ENCODE results near the gene HOXA11. TPM values are rescaled to one million over a fixed set of nuclear protein-coding genes. Genes with fewer than 3 reads are reported as not detected.

Gene HOXA11
- total RNA-seq, 1 experiment from 2014 or later, result not detected

DNA sequence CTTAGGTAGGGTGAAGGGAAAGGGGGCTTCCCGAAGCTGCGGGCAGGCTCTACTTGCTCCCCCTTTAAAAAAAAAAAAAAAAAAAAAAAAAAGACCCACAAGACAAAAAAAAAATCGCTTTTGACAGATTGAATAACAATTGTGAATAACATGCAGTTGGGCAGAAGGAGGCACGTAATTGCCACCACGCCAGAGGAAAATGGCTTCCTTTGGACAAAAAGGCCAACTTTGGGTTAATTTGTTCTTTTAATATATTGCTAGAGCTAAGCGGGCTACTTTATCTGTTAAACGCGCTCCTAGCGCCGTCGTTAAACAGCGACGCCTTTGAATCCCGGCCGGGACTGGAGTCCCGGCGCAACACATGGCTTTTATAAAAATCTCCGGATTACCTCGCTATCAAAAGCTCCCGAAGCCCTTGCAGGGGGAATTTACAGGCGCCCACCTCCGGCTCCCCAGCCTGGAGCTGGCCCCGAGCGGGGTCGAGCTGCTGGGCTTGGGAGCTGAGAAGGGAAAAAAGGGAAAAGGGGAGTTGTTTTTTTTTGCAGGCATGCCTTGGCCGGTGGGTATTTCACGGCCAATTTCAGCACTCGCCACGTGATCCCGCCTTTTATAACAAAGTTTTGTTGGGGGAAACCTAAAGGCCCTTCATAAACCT is 1.2 kb downstream of the HOXA11 start:
- H3K79me2 ChIP-seq (ENCODE audit: insufficient read depth, low read length), result no peaks in the 10 kb centered on the region
- no peaks in the 10 kb centered on the region for H3K4me1 ChIP-seq (ENCODE audit: insufficient read depth, low read length)
- no peak overlapping the region for H2AK5ac ChIP-seq (ENCODE audit: insufficient read length, low read length)
- no CpG with 5 or more reads among the region's 30 CpGs for WGBS (ENCODE audit: extremely low coverage, insufficient read length, low lambda C conversion rate)
- peaks cover 0 to 2% (median 0%) of the 10 kb centered on the region in 3 experiments; a peak in 4 of 7 replicates for H3K36me3 Mint-ChIP-seq (ENCODE audit: insufficient read depth in 1 of 3, low read depth in 3 of 3)
- H4K5ac ChIP-seq (ENCODE audit: insufficient read length, low read depth, low read length), result no peak overlapping the region
- H3K14ac ChIP-seq (ENCODE audit: insufficient read depth, low read length), result no peak overlapping the region
- H3K79me1 ChIP-seq (ENCODE audit: insufficient read depth, low read depth, low read length, poor library complexity, severe bottlenecking), result no peaks in the 10 kb centered on the region
- H3K23ac ChIP-seq (ENCODE audit: insufficient read length, low read depth, low read length), result no peak overlapping the region
- no peak overlapping the region for H4K91ac ChIP-seq (ENCODE audit: insufficient read length, low read depth, low read length)
- no peak overlapping the region for H2BK12ac ChIP-seq (ENCODE audit: insufficient read length, low read depth, low read length)
- H4K8ac ChIP-seq (replicated peaks; ENCODE audit: insufficient read length, low read depth, low read length), result no peak overlapping the region
- DNase-seq, result peak; percentile 29
- no peak overlapping the region for H2AFZ ChIP-seq (ENCODE audit: low read length)
- no peak overlapping the region for H2BK20ac ChIP-seq (ENCODE audit: low read depth, low read length, poor library complexity, severe bottlenecking)
- peaks cover 2 to 25% of the 10 kb centered on the region in 2 experiments; a peak in 2 of 5 replicates for H3K9me3 Mint-ChIP-seq
- no peak overlapping the region for H3K56ac ChIP-seq (ENCODE audit: insufficient read length, low read depth, low read length)
- no peak overlapping the region for H3K27ac Mint-ChIP-seq
- no peak overlapping the region for H3K18ac ChIP-seq (ENCODE audit: insufficient read length, low read depth, low read length)
- H3T11ph ChIP-seq (ENCODE audit: low read length), result no peak overlapping the region
- peaks cover 100% of the 10 kb centered on the region for H3K27me3 Mint-ChIP-seq (ENCODE audit: low read depth)
- H2BK5ac ChIP-seq (ENCODE audit: insufficient read length, low read length), result no peak overlapping the region
- peaks cover 20 to 51% of the 10 kb centered on the region in 2 experiments for H3K4me1 Mint-ChIP-seq
- TF ChIP-seq, protein P1, sequence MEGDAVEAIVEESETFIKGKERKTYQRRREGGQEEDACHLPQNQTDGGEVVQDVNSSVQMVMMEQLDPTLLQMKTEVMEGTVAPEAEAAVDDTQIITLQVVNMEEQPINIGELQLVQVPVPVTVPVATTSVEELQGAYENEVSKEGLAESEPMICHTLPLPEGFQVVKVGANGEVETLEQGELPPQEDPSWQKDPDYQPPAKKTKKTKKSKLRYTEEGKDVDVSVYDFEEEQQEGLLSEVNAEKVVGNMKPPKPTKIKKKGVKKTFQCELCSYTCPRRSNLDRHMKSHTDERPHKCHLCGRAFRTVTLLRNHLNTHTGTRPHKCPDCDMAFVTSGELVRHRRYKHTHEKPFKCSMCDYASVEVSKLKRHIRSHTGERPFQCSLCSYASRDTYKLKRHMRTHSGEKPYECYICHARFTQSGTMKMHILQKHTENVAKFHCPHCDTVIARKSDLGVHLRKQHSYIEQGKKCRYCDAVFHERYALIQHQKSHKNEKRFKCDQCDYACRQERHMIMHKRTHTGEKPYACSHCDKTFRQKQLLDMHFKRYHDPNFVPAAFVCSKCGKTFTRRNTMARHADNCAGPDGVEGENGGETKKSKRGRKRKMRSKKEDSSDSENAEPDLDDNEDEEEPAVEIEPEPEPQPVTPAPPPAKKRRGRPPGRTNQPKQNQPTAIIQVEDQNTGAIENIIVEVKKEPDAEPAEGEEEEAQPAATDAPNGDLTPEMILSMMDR (conservative IDR thresholded peaks at IDR 0.05), result no peak
- H3K4me3 Mint-ChIP-seq, result peak overlapping the region in 1 of 2 experiments; percentile 63; a peak in 3 of 5 replicates
- no peaks in the 10 kb centered on the region for H3K9me3 ChIP-seq (ENCODE audit: control insufficient read depth, low read depth, low read length)
- H3K27me3 ChIP-seq (ENCODE audit: insufficient read depth, low read length), result peaks cover 96% of the 10 kb centered on the region
- no peak overlapping the region for H3K9ac ChIP-seq (ENCODE audit: extremely low read depth, insufficient read length, low read length)
- no peak overlapping the region for H3K27ac ChIP-seq (ENCODE audit: insufficient read length, low read depth, low read length)
- no peaks in the 10 kb centered on the region for H3K23me2 ChIP-seq (ENCODE audit: insufficient read length, low read depth, low read length, poor library complexity, severe bottlenecking)
- no peak overlapping the region for H3K4me2 ChIP-seq (ENCODE audit: insufficient read depth, insufficient read length, low read length)
- H3K4ac ChIP-seq (ENCODE audit: low read depth, low read length), result no peak overlapping the region
- no peaks in the 10 kb centered on the region for H4K20me1 ChIP-seq (ENCODE audit: control insufficient read depth, insufficient read depth, insufficient read length)
- no peak overlapping the region for H2BK120ac ChIP-seq (ENCODE audit: low read depth, low read length, poor library complexity, severe bottlenecking)
- H2BK15ac ChIP-seq (ENCODE audit: low read depth, low read length), result no peak overlapping the region

All from H9 (cell line).